Stimulated activated naive CD8-positive, alpha-beta T cell treated with anti-CD3 and anti-CD28 coated beads, Interleukin-15, Interleukin-2, amounts not matched to agents 100 ng/mL and 50 ng/mL, for 24 hours (primary cell): ENCODE measurements around the gene HSPG2.
A peak's percentile ranks its signal among the peaks of the same experiment; 100 is the strongest.
"Not testable (repeated sequence)": the region's sequence is repeated elsewhere in the genome, so short reads cannot be mapped to it uniquely, and the experiment has no call there.

ENCODE experiments used
- H3K27ac Mint-ChIP-seq: one replicate; pipeline ENCODE4 v1.8.0; 2021; ENCODE audit warnings: mild to moderate bottlenecking, mixed read lengths
- H3K27me3 Mint-ChIP-seq: one replicate; pipeline ENCODE4 v1.8.0; 2021; ENCODE audit warnings: mixed read lengths
- H3K36me3 Mint-ChIP-seq: one replicate; pipeline ENCODE4 v1.8.0; 2021; ENCODE audit warnings: low read depth, mixed read lengths
- H3K4me1 Mint-ChIP-seq: one replicate; pipeline ENCODE4 v1.8.0; 2021; ENCODE audit warnings: low read depth, mixed read lengths
- H3K4me3 Mint-ChIP-seq: one replicate; pipeline ENCODE4 v1.8.0; 2021; ENCODE audit warnings: mild to moderate bottlenecking, mixed read lengths
- H3K9me3 Mint-ChIP-seq: one replicate; pipeline ENCODE4 v1.8.0; 2021; ENCODE audit warnings: mixed read lengths

HSPG2 gene

GRCh38 chr1:21966247-21967000 is 29.3 kb upstream of the HSPG2 start:
- Mint-ChIP-seq H3K27me3 (no peaks in the 10 kb centered on the region), H3K9me3 (no peaks in the 10 kb centered on the region), H3K4me1 (no peaks in the 10 kb centered on the region), H3K4me3 (no peak overlapping the region), H3K27ac (no peak overlapping the region), H3K36me3 (no peaks in the 10 kb centered on the region)

GRCh38 chr1:21963477-21964217 is 26.5 kb upstream of the HSPG2 start:
- Mint-ChIP-seq H3K27ac (no peak overlapping the region), H3K27me3 (no peaks in the 10 kb centered on the region), H3K9me3 (no peaks in the 10 kb centered on the region), H3K4me3 (no peak overlapping the region), H3K4me1 (peaks cover 2% of the 10 kb centered on the region), H3K36me3 (no peaks in the 10 kb centered on the region)

- Mint-ChIP-seq H3K9me3 (no peaks in the 10 kb centered on the region), H3K36me3 (no peaks in the 10 kb centered on the region), H3K4me3 (no peak overlapping the region), H3K4me1 (peaks cover 19% of the 10 kb centered on the region), H3K27me3 (no peaks in the 10 kb centered on the region), H3K27ac (no peak overlapping the region)
Observed at GRCh38 chr1:21961799-21962198, 24.7 kb upstream of the HSPG2 start.

GRCh38 chr1:21961337-21961736 is 24.2 kb upstream of the HSPG2 start:
- no peaks in the 10 kb centered on the region for H3K27me3 Mint-ChIP-seq
- peaks cover 23% of the 10 kb centered on the region for H3K4me1 Mint-ChIP-seq
- H3K9me3 Mint-ChIP-seq: no peaks in the 10 kb centered on the region
- H3K36me3 Mint-ChIP-seq: no peaks in the 10 kb centered on the region
- H3K4me3 Mint-ChIP-seq: no peak overlapping the region
- no peak overlapping the region for H3K27ac Mint-ChIP-seq

- H3K9me3 Mint-ChIP-seq: no peaks in the 10 kb centered on the region
- peaks cover 23% of the 10 kb centered on the region for H3K4me1 Mint-ChIP-seq
- peak overlapping the region; percentile 80 for H3K27ac Mint-ChIP-seq
- no peaks in the 10 kb centered on the region for H3K36me3 Mint-ChIP-seq
- no peaks in the 10 kb centered on the region for H3K27me3 Mint-ChIP-seq
- peak overlapping the region; percentile 37 for H3K4me3 Mint-ChIP-seq
Observed at GRCh38 chr1:21956720-21957552, 19.8 kb upstream of the HSPG2 start.

GRCh38 chr1:21955501-21956281 is 18.6 kb upstream of the HSPG2 start:
- Mint-ChIP-seq H3K4me1 (peaks cover 23% of the 10 kb centered on the region), H3K9me3 (no peaks in the 10 kb centered on the region), H3K4me3 (no peak overlapping the region), H3K27ac (no peak overlapping the region), H3K27me3 (no peaks in the 10 kb centered on the region), H3K36me3 (no peaks in the 10 kb centered on the region)

- no peaks in the 10 kb centered on the region for H3K36me3 Mint-ChIP-seq
- H3K4me1 Mint-ChIP-seq: peaks cover 23% of the 10 kb centered on the region
- H3K9me3 Mint-ChIP-seq: no peaks in the 10 kb centered on the region
- H3K27ac Mint-ChIP-seq: no peak overlapping the region
- no peaks in the 10 kb centered on the region for H3K27me3 Mint-ChIP-seq
- no peak overlapping the region for H3K4me3 Mint-ChIP-seq
Observed at GRCh38 chr1:21955058-21955457, 17.9 kb upstream of the HSPG2 start.

GRCh38 chr1:21952786-21953520 is 15.8 kb upstream of the HSPG2 start:
- Mint-ChIP-seq H3K36me3 (no peaks in the 10 kb centered on the region), H3K27ac (no peak overlapping the region)

GRCh38 chr1:21951226-21951870 is 14.2 kb upstream of the HSPG2 start:
- Mint-ChIP-seq H3K4me3 (no peak overlapping the region), H3K36me3 (no peaks in the 10 kb centered on the region), H3K27ac (no peak overlapping the region), H3K27me3 (no peaks in the 10 kb centered on the region), H3K9me3 (no peaks in the 10 kb centered on the region), H3K4me1 (no peaks in the 10 kb centered on the region)

More at GRCh38 chr1:21952786-21953520, 15.8 kb upstream of the HSPG2 start:
- no peak overlapping the region for H3K4me3 Mint-ChIP-seq
- no peaks in the 10 kb centered on the region for H3K27me3 Mint-ChIP-seq
- H3K4me1 Mint-ChIP-seq: peaks cover 14% of the 10 kb centered on the region
- H3K9me3 Mint-ChIP-seq: no peaks in the 10 kb centered on the region

GRCh38 chr1:21950734-21951133 is 13.6 kb upstream of the HSPG2 start:
- Mint-ChIP-seq H3K4me3 (no peak overlapping the region), H3K27ac (no peak overlapping the region), H3K4me1 (no peaks in the 10 kb centered on the region), H3K27me3 (no peaks in the 10 kb centered on the region), H3K36me3 (no peaks in the 10 kb centered on the region), H3K9me3 (no peaks in the 10 kb centered on the region)

GRCh38 chr1:21946836-21947587 is 9.9 kb upstream of the HSPG2 start:
- no peaks in the 10 kb centered on the region for H3K36me3 Mint-ChIP-seq
- H3K27ac Mint-ChIP-seq: no peak overlapping the region
- H3K27me3 Mint-ChIP-seq: no peaks in the 10 kb centered on the region

GRCh38 chr1:21944733-21945073 is 7.6 kb upstream of the HSPG2 start:
- Mint-ChIP-seq H3K4me3 (no peak overlapping the region), H3K9me3 (no peaks in the 10 kb centered on the region), H3K4me1 (no peaks in the 10 kb centered on the region), H3K27ac (no peak overlapping the region), H3K27me3 (no peaks in the 10 kb centered on the region), H3K36me3 (no peaks in the 10 kb centered on the region)

More at GRCh38 chr1:21946836-21947587, 9.9 kb upstream of the HSPG2 start:
- Mint-ChIP-seq H3K9me3 (no peaks in the 10 kb centered on the region), H3K4me1 (no peaks in the 10 kb centered on the region), H3K4me3 (no peak overlapping the region)

- H3K27me3 Mint-ChIP-seq, H3K27ac Mint-ChIP-seq, H3K4me1 Mint-ChIP-seq, H3K9me3 Mint-ChIP-seq, H3K4me3 Mint-ChIP-seq, H3K36me3 Mint-ChIP-seq: not testable (repeated sequence)
Observed at GRCh38 chr1:21942959-21943640, 6.0 kb upstream of the HSPG2 start.
